ENCODE measurements around the gene METTL4. TPM values are rescaled to one million over a fixed set of nuclear protein-coding genes. Genes with fewer than 3 reads are reported as not detected.

METTL4 gene
- total and polyA plus RNA-seq, 2 donors from 2014 or later: 7.2 to 15.2 TPM

DNA sequence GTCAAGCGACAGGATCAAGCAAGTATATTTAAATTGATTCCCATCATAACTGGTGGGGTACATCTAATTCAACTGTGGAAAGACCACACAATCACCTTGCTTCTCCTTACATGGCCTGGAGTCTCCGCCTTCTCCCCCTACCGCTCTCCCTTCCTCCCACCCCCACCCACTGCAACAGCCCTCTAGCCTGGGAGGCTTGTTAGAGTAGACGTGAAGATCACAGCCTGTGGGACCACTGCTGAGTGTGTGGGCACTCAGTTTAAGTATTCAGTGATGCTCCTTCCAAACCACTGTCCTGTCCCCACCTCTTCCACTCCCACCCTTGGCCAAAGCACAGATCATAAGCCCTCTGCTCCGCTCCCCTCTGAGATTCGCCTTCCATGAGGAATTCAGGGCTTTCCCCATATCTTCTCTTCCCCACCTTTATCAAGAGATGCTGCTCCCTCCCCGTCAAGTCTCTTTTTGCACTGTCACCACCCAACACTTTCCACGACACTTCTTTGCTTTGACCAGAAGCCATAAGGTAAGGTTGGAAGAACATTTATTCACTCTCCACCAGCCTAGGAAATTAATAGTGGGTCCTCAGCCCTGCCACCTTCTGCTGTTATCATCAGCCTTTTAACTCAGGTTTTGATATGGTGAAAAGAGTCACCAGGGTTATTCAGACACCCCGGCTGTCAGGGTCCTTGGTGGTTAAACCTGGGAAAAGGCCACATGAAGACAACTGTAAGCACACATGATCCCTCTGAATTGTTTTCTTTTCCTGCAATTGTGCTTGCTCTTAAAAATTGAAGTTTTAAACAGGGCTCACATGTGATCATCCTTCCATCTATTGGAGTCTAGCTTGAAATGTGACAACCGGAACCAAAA is 1.7 kb downstream of the METTL4 start:
- Histone ChIP-seq H3K4me1 (ENCODE audit: control insufficient read depth in 2 of 3, insufficient read depth in 2 of 3, low read depth in 1 of 3, low read length in 3 of 3) (peaks cover 0 to 8% (median 8%) of the 10 kb centered on the region in 3 donors), H3K36me3 (ENCODE audit: control insufficient read depth in 2 of 3, insufficient read depth in 3 of 3, low read length in 3 of 3) (no peaks in the 10 kb centered on the region), H3K27me3 (ENCODE audit: control insufficient read depth, insufficient read depth, low read length) (no peaks in the 10 kb centered on the region), H3K9ac (ENCODE audit: low read length in 3 of 3) (peak overlapping the region in 1 of 3 donors; percentile 81), H3K9me3 (ENCODE audit: control insufficient read depth in 2 of 3, insufficient read depth in 1 of 3, low read length in 3 of 3) (no peaks in the 10 kb centered on the region), H3K4me3 (ENCODE audit: low read length in 3 of 3) (peak overlapping the region in 2 of 3 donors; percentile 87 to 94), H3K27ac (ENCODE audit: low read depth in 2 of 2, low read length in 2 of 2) (no peak overlapping the region)
- FAIRE-seq (no peak), DNase-seq (no peak)
- TF ChIP-seq, protein P1, sequence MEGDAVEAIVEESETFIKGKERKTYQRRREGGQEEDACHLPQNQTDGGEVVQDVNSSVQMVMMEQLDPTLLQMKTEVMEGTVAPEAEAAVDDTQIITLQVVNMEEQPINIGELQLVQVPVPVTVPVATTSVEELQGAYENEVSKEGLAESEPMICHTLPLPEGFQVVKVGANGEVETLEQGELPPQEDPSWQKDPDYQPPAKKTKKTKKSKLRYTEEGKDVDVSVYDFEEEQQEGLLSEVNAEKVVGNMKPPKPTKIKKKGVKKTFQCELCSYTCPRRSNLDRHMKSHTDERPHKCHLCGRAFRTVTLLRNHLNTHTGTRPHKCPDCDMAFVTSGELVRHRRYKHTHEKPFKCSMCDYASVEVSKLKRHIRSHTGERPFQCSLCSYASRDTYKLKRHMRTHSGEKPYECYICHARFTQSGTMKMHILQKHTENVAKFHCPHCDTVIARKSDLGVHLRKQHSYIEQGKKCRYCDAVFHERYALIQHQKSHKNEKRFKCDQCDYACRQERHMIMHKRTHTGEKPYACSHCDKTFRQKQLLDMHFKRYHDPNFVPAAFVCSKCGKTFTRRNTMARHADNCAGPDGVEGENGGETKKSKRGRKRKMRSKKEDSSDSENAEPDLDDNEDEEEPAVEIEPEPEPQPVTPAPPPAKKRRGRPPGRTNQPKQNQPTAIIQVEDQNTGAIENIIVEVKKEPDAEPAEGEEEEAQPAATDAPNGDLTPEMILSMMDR (IDR thresholded peaks at IDR 0.05; ENCODE audit: borderline replicate concordance, extremely low read depth, insufficient read depth): no peak
- intact Hi-C loops (cut with DNase I): no loop called here

DNA sequence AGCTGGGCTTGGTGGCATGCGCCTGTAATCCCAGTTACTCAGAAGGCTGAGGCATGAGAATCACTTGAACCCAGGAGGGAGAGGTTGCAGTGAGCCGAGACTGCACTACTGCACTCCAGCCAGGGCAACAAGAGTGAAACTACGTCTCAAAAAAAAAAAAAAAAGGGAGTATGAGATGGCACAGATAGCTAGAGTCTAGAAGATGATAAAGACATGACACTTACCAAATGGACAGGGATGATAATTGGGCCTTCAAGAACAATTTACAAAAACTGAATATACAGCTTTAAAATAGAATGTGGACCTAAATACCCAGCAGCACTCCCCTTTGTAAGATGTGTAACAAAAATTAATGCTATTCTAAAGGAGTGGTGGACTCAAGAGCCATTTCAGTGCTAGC is 2.7 kb downstream of the METTL4 start:
- H3K9ac ChIP-seq (ENCODE audit: low read length in 3 of 3): no peak overlapping the region
- no peak for FAIRE-seq
- intact Hi-C loops (cut with DNase I): no loop called here

DNA sequence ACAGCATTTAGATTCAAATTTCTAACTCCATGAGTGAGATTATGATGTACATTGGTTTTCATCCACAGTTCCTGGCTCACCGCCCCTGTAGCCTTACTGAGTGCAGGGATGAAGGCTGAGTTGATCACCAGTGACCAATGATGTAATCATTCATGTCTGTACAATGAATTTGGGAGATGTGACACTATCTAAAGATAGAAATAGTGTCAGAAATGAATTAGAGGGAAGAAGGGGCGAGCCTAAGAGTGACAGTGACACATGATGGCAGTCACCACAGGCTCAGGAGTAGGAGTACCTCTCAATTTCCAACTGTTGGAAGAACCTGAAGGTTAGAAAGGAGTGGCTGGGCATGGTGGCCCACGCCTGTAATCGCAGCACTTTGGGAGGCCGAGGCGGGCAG is 3.2 kb downstream of the METTL4 start:
- peaks cover 0 to 8% (median 8%) of the 10 kb centered on the region in 3 donors for H3K4me1 ChIP-seq (ENCODE audit: control insufficient read depth in 2 of 3, insufficient read depth in 2 of 3, low read depth in 1 of 3, low read length in 3 of 3)
- H3K4me3 ChIP-seq (ENCODE audit: low read length in 3 of 3): no peak overlapping the region
- no peak overlapping the region for H3K9ac ChIP-seq (ENCODE audit: low read length in 3 of 3)
- H3K27me3 ChIP-seq (ENCODE audit: control insufficient read depth, insufficient read depth, low read length): no peaks in the 10 kb centered on the region
- DNase-seq (no peak), FAIRE-seq (no peak)
- intact Hi-C loops (cut with DNase I): no loop called here
- H3K9me3 ChIP-seq (ENCODE audit: control insufficient read depth in 2 of 3, insufficient read depth in 1 of 3, low read length in 3 of 3): no peaks in the 10 kb centered on the region
- TF ChIP-seq, protein P1 (IDR thresholded peaks at IDR 0.05; ENCODE audit: borderline replicate concordance, extremely low read depth, insufficient read depth): no peak
- no peak overlapping the region for H3K27ac ChIP-seq (ENCODE audit: low read depth in 2 of 2, low read length in 2 of 2)
- no peaks in the 10 kb centered on the region for H3K36me3 ChIP-seq (ENCODE audit: control insufficient read depth in 2 of 3, insufficient read depth in 3 of 3, low read length in 3 of 3)

More for the DNA sequence above, 2.7 kb downstream of the METTL4 start:
- Histone ChIP-seq H3K4me1 (ENCODE audit: control insufficient read depth in 2 of 3, insufficient read depth in 2 of 3, low read depth in 1 of 3, low read length in 3 of 3) (peaks cover 0 to 8% (median 8%) of the 10 kb centered on the region in 3 donors), H3K4me3 (ENCODE audit: low read length in 3 of 3) (no peak overlapping the region), H3K9me3 (ENCODE audit: control insufficient read depth in 2 of 3, insufficient read depth in 1 of 3, low read length in 3 of 3) (no peaks in the 10 kb centered on the region), H3K27ac (ENCODE audit: low read depth in 2 of 2, low read length in 2 of 2) (no peak overlapping the region), H3K27me3 (ENCODE audit: control insufficient read depth, insufficient read depth, low read length) (no peaks in the 10 kb centered on the region), H3K36me3 (ENCODE audit: control insufficient read depth in 2 of 3, insufficient read depth in 3 of 3, low read length in 3 of 3) (no peaks in the 10 kb centered on the region)
- DNase-seq: no peak
- TF ChIP-seq, protein P1 (IDR thresholded peaks at IDR 0.05; ENCODE audit: borderline replicate concordance, extremely low read depth, insufficient read depth): no peak

Data from kidney (tissue), 14 donors.